ENCODE measurements around the gene KCTD10. TPM values are rescaled to one million over a fixed set of nuclear protein-coding genes. Genes with fewer than 3 reads are reported as not detected.

The KCTD10 gene
- total and polyA plus RNA-seq, 10 of the 15 experiments (the other 5 are each of a cell fraction or from before 2014, with no cell fraction given): 5.6 to 52.0 (median 34.2) TPM

- TF ChIP-seq ZNF217 (IDR thresholded peaks at IDR 0.05) (no peak), ESRRA (IDR thresholded peaks at IDR 0.05; ENCODE audit: low read length) (no peak), EP300 (IDR thresholded peaks at IDR 0.05; ENCODE audit: borderline replicate concordance in 1 of 2, control insufficient read depth in 1 of 2, low read depth in 2 of 2, low read length in 2 of 2) (no peak), SP1 (IDR thresholded peaks at IDR 0.05; ENCODE audit: low read depth, low read length) (no peak), CBX5 (IDR thresholded peaks at IDR 0.05; ENCODE audit: low read depth) (no peak), JUNB (IDR thresholded peaks at IDR 0.05) (no peak), CBFB (IDR thresholded peaks at IDR 0.05; ENCODE audit: low read depth) (no peak), FOXM1 (IDR thresholded peaks at IDR 0.05; ENCODE audit: low read depth, low read length) (no peak), PRDM15 (CRISPR knock-in tag; IDR thresholded peaks at IDR 0.05) (no peak), RCOR1 (conservative IDR thresholded peaks at IDR 0.05; ENCODE audit: low read depth, low read length) (no peak), STAT3 (IDR thresholded peaks at IDR 0.05; ENCODE audit: low read depth, low read length) (no peak), SRF (IDR thresholded peaks at IDR 0.05; ENCODE audit: low read depth in 2 of 2, low read length in 2 of 2) (no peak), BCL11A (IDR thresholded peaks at IDR 0.05; ENCODE audit: low read depth, low read length) (no peak)
- H3K27me3 ChIP-seq (replicated peaks in 1 of 2; ENCODE audit: control insufficient read depth in 2 of 2, insufficient read depth in 2 of 2, low read length in 1 of 2): no peaks in the 10 kb centered on the region
- WGBS (ENCODE audit: insufficient coverage, insufficient replicate concordance, low lambda C conversion rate, missing lambda C conversion rate): 75% methylated on average over 6 of the region's 6 CpGs
- ChIA-PET RAD21 (ENCODE audit: unreplicated experiment) (no interaction called here), SMC1A (ENCODE audit: uncharacterized antibody, unreplicated experiment) (no interaction called here), CTCF (interaction anchor here (1.1 kb wide), 1 partner anchor 12 kb away, joined by 3 read pairs; no protein-coding TSS in a partner anchor), POLR2A (no interaction called here)
- H3K9ac ChIP-seq (ENCODE audit: control insufficient read depth, insufficient read depth, low read length): no peak overlapping the region
- H3K4me1 ChIP-seq (ENCODE audit: control insufficient read depth, insufficient read depth, low read length): peaks cover 3% of the 10 kb centered on the region; the same call in 1 of the 2 replicates
- no TSS peak for BruUV-seq (replicated peaks)
- H3K9me3 ChIP-seq (replicated peaks; ENCODE audit: control insufficient read depth, insufficient read depth, low read length): no peaks in the 10 kb centered on the region
- intact Hi-C loops (cut with micrococcal nuclease; ENCODE audit: unreplicated experiment): no loop called here
- no peak overlapping the region for H3K4me2 ChIP-seq (ENCODE audit: control insufficient read depth, insufficient read depth)
- no peak for ATAC-seq
- peaks cover 8 to 17% of the 10 kb centered on the region in 2 experiments for H3K36me3 ChIP-seq (ENCODE audit: control insufficient read depth in 2 of 2, insufficient read depth in 2 of 2, low read length in 1 of 2)
- H2AFZ ChIP-seq (ENCODE audit: control insufficient read depth, low read depth, low read length): no peak overlapping the region
- no peaks in the 10 kb centered on the region; the same call in none of the 2 replicates for H3K79me2 ChIP-seq (ENCODE audit: control insufficient read depth, insufficient read depth, low read length)
- no peaks in the 10 kb centered on the region for H4K20me1 ChIP-seq (ENCODE audit: control insufficient read depth, insufficient read depth)
- in situ Hi-C loops (cut with MboI): no loop called here
- no peak overlapping the region for H3K27ac ChIP-seq (ENCODE audit: control insufficient read depth, insufficient read depth)
- no peak overlapping the region for H3K4me3 ChIP-seq
- no peak for FAIRE-seq
- DNase-seq (ENCODE audit: low read depth, low spot score): no peak
Observed at GRCh38 chr12:109459247-109459646, 17.9 kb downstream of the KCTD10 start.
